HCT116 (cell line): ENCODE measurements around the gene UBXN2A. TPM values are rescaled to one million over a fixed set of nuclear protein-coding genes. Genes with fewer than 3 reads are reported as not detected.

Experiments
- ATAC-seq: fragments of 200-7000 bp; cut with Tn5 transposase; 2 replicates; pipeline ENCODE4 v1.9.1; 2020; ENCODE audit warnings: mild to moderate bottlenecking, moderate library complexity
- BruUV-seq: library from RNA; stranded (reverse); fragments of 400-500 nt; replicated peaks from 2 replicates; lab custom pipeline; 2021; lab: Mats Ljungman, UMichigan
- CTCF ChIA-PET: fragments of 300-600 bp; sonication (Branson Sonifier 250); formaldehyde crosslinking; loops from one replicate; lab custom pipeline; 2021; ENCODE audit warnings: antibody characterized with exemption; lab: Charles Lee
- POLR2A ChIA-PET: fragments of 300-600, 350-600 bp; sonication (Branson Sonifier 250); formaldehyde crosslinking; loops from one replicate; lab custom pipeline; 2021; ENCODE audit warnings: antibody characterized with exemption; lab: Charles Lee
- RAD21 ChIA-PET, 2 experiments: fragments of 300-600 bp; sonication (Branson Sonifier 250); formaldehyde crosslinking; loops; one replicate each; lab custom pipeline; 2023; ENCODE audit warnings: low total read pairs in 2 of 2; ENCODE audit not compliant: uncharacterized antibody in 2 of 2, unreplicated experiment in 2 of 2, low non-redundant PET in 1 of 2; lab: Charles Lee
- DNase-seq: peaks from one replicate; pipeline ENCODE4 v3.0.0-alpha.2; 2010; ENCODE audit warnings: low read depth, low spot score
- H2AFZ ChIP-seq: fragments of 200-600 bp; shearing (Covaris generic), sonication (generic); 2 replicates; pipeline ENCODE4 v1.6.1; 2017; ENCODE audit warnings: low read depth, mixed run types, mixed read lengths, antibody characterized with exemption, low read length; ENCODE audit not compliant: poor library complexity, severe bottlenecking
- H3K27ac ChIP-seq: 2 replicates; pipeline ENCODE4 v1.5.1; 2012; ENCODE audit warnings: low read depth, low read length
- H3K27me3 ChIP-seq: fragments of 200-600 bp; sonication (generic); 2 replicates; pipeline ENCODE4 v1.6.1; 2016; ENCODE audit warnings: mixed run types, low read length, mixed read lengths; ENCODE audit not compliant: insufficient read depth
- H3K36me3 ChIP-seq, 2 experiments: fragments of 200-500 bp in 1 of 2; fragments of 200-600 bp in 1 of 2; sonication (Bioruptor generic) in 1 of 2; sonication (generic) in 1 of 2; 2 replicates each; pipeline versions ENCODE4 v1.5.1 to v1.6.1; 2014 to 2016; ENCODE audit warnings: low read length in 2 of 2, inconsistent platforms in 1 of 2, mixed read lengths in 1 of 2, mixed run types in 1 of 2; ENCODE audit not compliant: insufficient read depth in 2 of 2, control insufficient read depth in 1 of 2
- H3K4me1 ChIP-seq, 2 experiments: fragments of 200-600 bp in 1 of 2; sonication (generic) in 1 of 2; 2 replicates each; pipeline versions ENCODE4 v1.5.1 to v1.6.1; 2012 to 2017; ENCODE audit warnings: low read length in 2 of 2, inconsistent platforms in 1 of 2, mild to moderate bottlenecking in 1 of 2, mixed read lengths in 1 of 2, mixed run types in 1 of 2, moderate library complexity in 1 of 2; ENCODE audit not compliant: insufficient read depth in 2 of 2, control insufficient read depth in 1 of 2
- H3K4me2 ChIP-seq: fragments of 200-600 bp; sonication (generic); 2 replicates; pipeline ENCODE4 v1.6.1; 2017; ENCODE audit warnings: mixed run types, low read length, mixed read lengths
- H3K4me3 ChIP-seq, 2 experiments: fragments of 200-600 bp in 1 of 2; sonication (generic) in 1 of 2; replicated peaks in 1 of 2; 2 replicates each; pipeline ENCODE4 v1.5.1; 2011 to 2016; ENCODE audit warnings: low read length in 2 of 2, control low read depth in 1 of 2, low read depth in 1 of 2, mild to moderate bottlenecking in 1 of 2, mixed read lengths in 1 of 2, mixed run types in 1 of 2
- H3K79me2 ChIP-seq: fragments of 200-600 bp; sonication (generic); 2 replicates; pipeline ENCODE4 v1.6.1; 2017; ENCODE audit warnings: mild to moderate bottlenecking, mixed run types, low read length, moderate library complexity, mixed read lengths; ENCODE audit not compliant: insufficient read depth
- H3K9ac ChIP-seq: fragments of 200-600 bp; sonication (generic); 2 replicates; pipeline ENCODE4 v1.6.1; 2016; ENCODE audit warnings: low read length, mixed read lengths
- H3K9me2 ChIP-seq: fragments of 200-600 bp; sonication (generic), shearing (Covaris generic); 2 replicates; pipeline ENCODE4 v1.6.1; 2017; ENCODE audit warnings: mixed run types, mild to moderate bottlenecking, moderate library complexity; ENCODE audit not compliant: insufficient read depth
- H3K9me3 ChIP-seq, 2 experiments: fragments of 200-500 bp in 1 of 2; fragments of 200-600 bp in 1 of 2; sonication (Bioruptor generic) in 1 of 2; sonication (generic) in 1 of 2; 2 replicates each; pipeline ENCODE4 v1.6.1; 2014 to 2017; ENCODE audit warnings: low read length in 2 of 2, mixed read lengths in 2 of 2, inconsistent platforms in 1 of 2, low read depth in 1 of 2, mild to moderate bottlenecking in 1 of 2, mixed run types in 1 of 2, moderate library complexity in 1 of 2; ENCODE audit not compliant: control insufficient read depth in 1 of 2, insufficient read depth in 1 of 2
- H4K20me1 ChIP-seq: fragments of 200-600 bp; sonication (generic), shearing (Covaris generic); 2 replicates; pipeline ENCODE4 v1.6.1; 2017; ENCODE audit warnings: mixed run types, mild to moderate bottlenecking, moderate library complexity; ENCODE audit not compliant: insufficient read depth
- EZH2 ChIP-seq: fragments of 200-600 bp; sonication (generic); IDR thresholded peaks from 2 replicates; pipeline ENCODE4 v1.6.1; 2017; ENCODE audit warnings: antibody characterized with exemption, mixed run types
- EZH2phosphoT487 ChIP-seq: fragments of 200-600 bp; IDR thresholded peaks from 2 replicates; pipeline ENCODE4 v1.6.1; 2018; ENCODE audit warnings: antibody characterized with exemption, borderline replicate concordance
- FOSL1 ChIP-seq: IDR thresholded peaks from 2 replicates; pipeline ENCODE4 v1.6.1; 2012; ENCODE audit warnings: low read depth
- JUND ChIP-seq: IDR thresholded peaks from 2 replicates; pipeline ENCODE4 v1.6.1; 2012
- POLR2A ChIP-seq: IDR thresholded peaks from 2 replicates; pipeline ENCODE4 v1.7.0; 2011; ENCODE audit warnings: borderline replicate concordance; ENCODE audit not compliant: insufficient read depth, insufficient read length; ENCODE audit errors: extremely low read depth
- TCF7L2 ChIP-seq: IDR thresholded peaks from 2 replicates; pipeline ENCODE4 v1.7.0; 2011; ENCODE audit warnings: borderline replicate concordance, inconsistent platforms; ENCODE audit not compliant: insufficient read depth, insufficient read length; ENCODE audit errors: extremely low read depth
- ZFX ChIP-seq: fragments of 450-650 bp; IDR thresholded peaks from 2 replicates; pipeline ENCODE4 v1.6.1; 2017
- intact Hi-C: fragments of 100-400 bp; cut with micrococcal nuclease; formaldehyde crosslinking; loops from 2 replicates; pipeline ENCODE4 v1.10.0; 2022
- total RNA-seq: library from RNA; stranded (reverse); gene quantifications from one replicate; pipeline ENCODE4 v1.2.1, GENCODE V29; 2021; ENCODE audit not compliant: unreplicated experiment
- TF ChIP-seq, protein P1 (sequence below): IDR thresholded peaks from 2 replicates; pipeline ENCODE4 v1.6.1; 2012; ENCODE audit warnings: low read depth
- TF ChIP-seq, protein P2 (sequence below): IDR thresholded peaks from 2 replicates; pipeline ENCODE4 v1.6.1; 2012
- TF ChIP-seq, protein P3 (sequence below), 3 experiments: fragments of 200-600 bp in 1 of 3; sonication (generic) in 1 of 3; IDR thresholded peaks in 2 of 3; conservative IDR thresholded peaks in 1 of 3; 2 replicates each; pipeline ENCODE4 v1.5.1; 2012 to 2017; ENCODE audit warnings: low read depth in 2 of 3, low read length in 2 of 3, antibody characterized with exemption in 1 of 3, borderline replicate concordance in 1 of 3, control low read depth in 1 of 3, mild to moderate bottlenecking in 1 of 3, mixed read lengths in 1 of 3, mixed run types in 1 of 3, moderate library complexity in 1 of 3; ENCODE audit not compliant: insufficient read depth in 1 of 3

Gene UBXN2A
- total RNA-seq, 1 experiment from 2014 or later, result 14.1 TPM

DNA sequence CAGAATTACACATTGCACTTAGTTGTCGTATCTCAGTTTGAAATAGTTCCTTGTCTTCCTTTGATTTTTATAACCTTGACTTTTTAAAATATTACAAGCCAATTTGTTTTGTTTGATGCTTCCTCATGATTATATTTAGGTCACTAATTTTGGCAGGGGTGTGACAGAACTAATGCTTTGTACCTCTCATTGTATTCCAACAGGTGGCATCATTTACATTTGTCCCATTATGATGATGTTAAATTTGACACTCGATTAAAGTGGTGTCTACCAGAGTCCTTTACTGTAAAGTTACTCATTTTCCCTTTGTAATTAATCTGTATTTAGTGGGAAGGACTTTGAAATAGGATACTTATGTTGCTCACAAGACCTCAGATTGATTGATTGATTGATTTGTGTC, 48.1 kb downstream of the UBXN2A start (continued):
- TF ChIP-seq, protein P1, sequence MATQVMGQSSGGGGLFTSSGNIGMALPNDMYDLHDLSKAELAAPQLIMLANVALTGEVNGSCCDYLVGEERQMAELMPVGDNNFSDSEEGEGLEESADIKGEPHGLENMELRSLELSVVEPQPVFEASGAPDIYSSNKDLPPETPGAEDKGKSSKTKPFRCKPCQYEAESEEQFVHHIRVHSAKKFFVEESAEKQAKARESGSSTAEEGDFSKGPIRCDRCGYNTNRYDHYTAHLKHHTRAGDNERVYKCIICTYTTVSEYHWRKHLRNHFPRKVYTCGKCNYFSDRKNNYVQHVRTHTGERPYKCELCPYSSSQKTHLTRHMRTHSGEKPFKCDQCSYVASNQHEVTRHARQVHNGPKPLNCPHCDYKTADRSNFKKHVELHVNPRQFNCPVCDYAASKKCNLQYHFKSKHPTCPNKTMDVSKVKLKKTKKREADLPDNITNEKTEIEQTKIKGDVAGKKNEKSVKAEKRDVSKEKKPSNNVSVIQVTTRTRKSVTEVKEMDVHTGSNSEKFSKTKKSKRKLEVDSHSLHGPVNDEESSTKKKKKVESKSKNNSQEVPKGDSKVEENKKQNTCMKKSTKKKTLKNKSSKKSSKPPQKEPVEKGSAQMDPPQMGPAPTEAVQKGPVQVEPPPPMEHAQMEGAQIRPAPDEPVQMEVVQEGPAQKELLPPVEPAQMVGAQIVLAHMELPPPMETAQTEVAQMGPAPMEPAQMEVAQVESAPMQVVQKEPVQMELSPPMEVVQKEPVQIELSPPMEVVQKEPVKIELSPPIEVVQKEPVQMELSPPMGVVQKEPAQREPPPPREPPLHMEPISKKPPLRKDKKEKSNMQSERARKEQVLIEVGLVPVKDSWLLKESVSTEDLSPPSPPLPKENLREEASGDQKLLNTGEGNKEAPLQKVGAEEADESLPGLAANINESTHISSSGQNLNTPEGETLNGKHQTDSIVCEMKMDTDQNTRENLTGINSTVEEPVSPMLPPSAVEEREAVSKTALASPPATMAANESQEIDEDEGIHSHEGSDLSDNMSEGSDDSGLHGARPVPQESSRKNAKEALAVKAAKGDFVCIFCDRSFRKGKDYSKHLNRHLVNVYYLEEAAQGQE, result no peak
- TF ChIP-seq POLR2A, result no peak
- TF ChIP-seq JUND, result no peak
- TF ChIP-seq, protein P2, sequence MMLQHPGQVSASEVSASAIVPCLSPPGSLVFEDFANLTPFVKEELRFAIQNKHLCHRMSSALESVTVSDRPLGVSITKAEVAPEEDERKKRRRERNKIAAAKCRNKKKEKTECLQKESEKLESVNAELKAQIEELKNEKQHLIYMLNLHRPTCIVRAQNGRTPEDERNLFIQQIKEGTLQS, result no peak
- TF ChIP-seq ZFX, result no peak
- no peak for TF ChIP-seq FOSL1
- no peak for TF ChIP-seq TCF7L2

DNA sequence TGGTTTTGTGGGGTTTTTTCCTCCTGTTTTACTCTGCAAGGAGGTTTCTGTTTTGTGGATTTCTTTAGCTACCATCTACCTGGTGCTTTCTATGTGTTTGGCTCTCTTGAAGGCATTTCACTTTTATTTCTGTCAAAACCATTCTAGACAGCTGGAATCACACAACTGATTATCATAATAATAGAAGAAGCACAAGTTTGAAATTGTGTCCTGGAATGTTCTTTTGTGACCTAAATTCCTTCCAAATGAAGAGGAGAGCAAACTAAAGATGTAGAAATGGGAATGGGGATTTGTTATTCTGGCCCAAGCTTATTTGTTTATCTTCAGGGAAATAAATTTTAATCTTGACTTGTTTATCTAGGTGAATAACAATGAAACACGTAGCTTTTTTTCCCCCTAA, 52.7 kb downstream of the UBXN2A start:
- no peak overlapping the region for H2AFZ ChIP-seq
- no TSS peak for BruUV-seq
- H3K79me2 ChIP-seq, result no peaks in the 10 kb centered on the region
- POLR2A ChIA-PET, result no interaction called here
- ATAC-seq, result no peak
- no peaks in the 10 kb centered on the region for H3K9me3 ChIP-seq
- CTCF ChIA-PET, result no interaction called here
- no peak overlapping the region for H3K27ac ChIP-seq
- intact Hi-C loops, result no loop called here
- H4K20me1 ChIP-seq, result no peaks in the 10 kb centered on the region
- H3K27me3 ChIP-seq, result no peaks in the 10 kb centered on the region
- H3K36me3 ChIP-seq, result no peaks in the 10 kb centered on the region
- H3K4me3 ChIP-seq, result no peak overlapping the region
- TF ChIP-seq TCF7L2 (no peak), EZH2phosphoT487 (no peak), EZH2 (no peak)
- TF ChIP-seq, protein P3, sequence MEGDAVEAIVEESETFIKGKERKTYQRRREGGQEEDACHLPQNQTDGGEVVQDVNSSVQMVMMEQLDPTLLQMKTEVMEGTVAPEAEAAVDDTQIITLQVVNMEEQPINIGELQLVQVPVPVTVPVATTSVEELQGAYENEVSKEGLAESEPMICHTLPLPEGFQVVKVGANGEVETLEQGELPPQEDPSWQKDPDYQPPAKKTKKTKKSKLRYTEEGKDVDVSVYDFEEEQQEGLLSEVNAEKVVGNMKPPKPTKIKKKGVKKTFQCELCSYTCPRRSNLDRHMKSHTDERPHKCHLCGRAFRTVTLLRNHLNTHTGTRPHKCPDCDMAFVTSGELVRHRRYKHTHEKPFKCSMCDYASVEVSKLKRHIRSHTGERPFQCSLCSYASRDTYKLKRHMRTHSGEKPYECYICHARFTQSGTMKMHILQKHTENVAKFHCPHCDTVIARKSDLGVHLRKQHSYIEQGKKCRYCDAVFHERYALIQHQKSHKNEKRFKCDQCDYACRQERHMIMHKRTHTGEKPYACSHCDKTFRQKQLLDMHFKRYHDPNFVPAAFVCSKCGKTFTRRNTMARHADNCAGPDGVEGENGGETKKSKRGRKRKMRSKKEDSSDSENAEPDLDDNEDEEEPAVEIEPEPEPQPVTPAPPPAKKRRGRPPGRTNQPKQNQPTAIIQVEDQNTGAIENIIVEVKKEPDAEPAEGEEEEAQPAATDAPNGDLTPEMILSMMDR (IDR thresholded peaks at IDR 0.05 in 2 of 3, conservative IDR thresholded peaks at IDR 0.05 in 1 of 3; ENCODE audit: borderline replicate concordance in 1 of 3, insufficient read depth in 1 of 3, low read depth in 2 of 3, low read length in 2 of 3), result no peak
- TF ChIP-seq, protein P1, result no peak
- TF ChIP-seq, all 23 proteins: peak for 0
- H3K9ac ChIP-seq, result no peak overlapping the region
- DNase-seq, result no peak
- H3K9me2 ChIP-seq, result no peaks in the 10 kb centered on the region
- H3K4me2 ChIP-seq, result no peak overlapping the region
- RAD21 ChIA-PET, result no interaction called here
- no peaks in the 10 kb centered on the region for H3K4me1 ChIP-seq
